H9 (cell line): ENCODE measurements around the gene F7. TPM values are rescaled to one million over a fixed set of nuclear protein-coding genes. Genes with fewer than 3 reads are reported as not detected.

Experiments
- DNase-seq: peaks from one replicate; pipeline ENCODE4 v3.0.0-alpha.2; 2017
- H2AFZ ChIP-seq: one replicate; pipeline ENCODE4 v1.6.1; 2013; ENCODE audit warnings: mild to moderate bottlenecking, low read length, control low read depth, moderate library complexity
- H2AK5ac ChIP-seq: 2 replicates; pipeline ENCODE4 v1.6.1; 2013; ENCODE audit warnings: low read length, control low read depth, mixed read lengths; ENCODE audit not compliant: insufficient read length
- H2BK120ac ChIP-seq: one replicate; pipeline ENCODE4 v1.6.1; 2013; ENCODE audit warnings: low read depth, mild to moderate bottlenecking, low read length, control low read depth, inconsistent platforms; ENCODE audit not compliant: poor library complexity, severe bottlenecking
- H2BK12ac ChIP-seq: 2 replicates; pipeline ENCODE4 v1.6.1; 2013; ENCODE audit warnings: low read length, control low read depth, mixed read lengths, low read depth; ENCODE audit not compliant: insufficient read length
- H2BK15ac ChIP-seq: 2 replicates; pipeline ENCODE4 v1.6.1; 2013; ENCODE audit warnings: low read depth, low read length, control low read depth
- H2BK20ac ChIP-seq: one replicate; pipeline ENCODE4 v1.6.1; 2013; ENCODE audit warnings: low read depth, mild to moderate bottlenecking, low read length, control low read depth, inconsistent platforms; ENCODE audit not compliant: poor library complexity, severe bottlenecking
- H2BK5ac ChIP-seq: 2 replicates; pipeline ENCODE4 v1.6.1; 2013; ENCODE audit warnings: low read length, control low read depth, mixed read lengths; ENCODE audit not compliant: insufficient read length
- H3K14ac ChIP-seq: 2 replicates; pipeline ENCODE4 v1.6.1; 2013; ENCODE audit warnings: low read length, control low read depth; ENCODE audit not compliant: insufficient read depth
- H3K18ac ChIP-seq: 2 replicates; pipeline ENCODE4 v1.6.1; 2013; ENCODE audit warnings: low read depth, mild to moderate bottlenecking, mixed read lengths, low read length, control low read depth; ENCODE audit not compliant: insufficient read length
- H3K23ac ChIP-seq: 2 replicates; pipeline ENCODE4 v1.6.1; 2013; ENCODE audit warnings: low read length, control low read depth, mixed read lengths, low read depth; ENCODE audit not compliant: insufficient read length
- H3K23me2 ChIP-seq: 2 replicates; pipeline ENCODE4 v1.6.1; 2013; ENCODE audit warnings: low read depth, mild to moderate bottlenecking, mixed read lengths, low read length, control low read depth; ENCODE audit not compliant: insufficient read length, poor library complexity, severe bottlenecking
- H3K27ac ChIP-seq: 2 replicates; pipeline ENCODE4 v1.5.1; 2013; ENCODE audit warnings: low read length, control low read depth, mixed read lengths, low read depth; ENCODE audit not compliant: insufficient read length
- H3K27me3 ChIP-seq: 2 replicates; pipeline ENCODE4 v1.6.1; 2013; ENCODE audit warnings: low read length, control low read depth, inconsistent platforms; ENCODE audit not compliant: insufficient read depth
- H3K4ac ChIP-seq: 2 replicates; pipeline ENCODE4 v1.6.1; 2013; ENCODE audit warnings: low read depth, mild to moderate bottlenecking, control low read depth, inconsistent platforms, low read length, moderate library complexity
- H3K4me1 ChIP-seq: 2 replicates; pipeline ENCODE4 v1.6.1; 2013; ENCODE audit warnings: low read length, control low read depth, inconsistent platforms; ENCODE audit not compliant: insufficient read depth
- H3K4me2 ChIP-seq: 2 replicates; pipeline ENCODE4 v1.6.1; 2013; ENCODE audit warnings: low read length, control low read depth, mixed read lengths; ENCODE audit not compliant: insufficient read length, insufficient read depth
- H3K56ac ChIP-seq: 2 replicates; pipeline ENCODE4 v1.6.1; 2013; ENCODE audit warnings: low read depth, mild to moderate bottlenecking, mixed read lengths, low read length, control low read depth; ENCODE audit not compliant: insufficient read length
- H3K79me1 ChIP-seq: 2 replicates; pipeline ENCODE4 v1.6.1; 2013; ENCODE audit warnings: low read depth, mild to moderate bottlenecking, moderate library complexity, low read length, control low read depth, inconsistent platforms; ENCODE audit not compliant: insufficient read depth, poor library complexity, severe bottlenecking
- H3K79me2 ChIP-seq: 2 replicates; pipeline ENCODE4 v1.6.1; 2013; ENCODE audit warnings: low read length, control low read depth, inconsistent platforms; ENCODE audit not compliant: insufficient read depth
- H3K9ac ChIP-seq: 2 replicates; pipeline ENCODE4 v1.6.1; 2013; ENCODE audit warnings: low read length, control low read depth, mixed read lengths; ENCODE audit not compliant: insufficient read length; ENCODE audit errors: extremely low read depth
- H3K9me3 ChIP-seq: one replicate; pipeline ENCODE4 v1.6.1; 2013; ENCODE audit warnings: low read depth, low read length, inconsistent platforms; ENCODE audit not compliant: control insufficient read depth
- H3T11ph ChIP-seq: one replicate; pipeline ENCODE4 v1.6.1; 2013; ENCODE audit warnings: mild to moderate bottlenecking, low read length, control low read depth, inconsistent platforms
- H4K20me1 ChIP-seq: one replicate; pipeline ENCODE4 v1.6.1; 2013; ENCODE audit not compliant: control insufficient read depth, insufficient read length, insufficient read depth
- H4K5ac ChIP-seq: 2 replicates; pipeline ENCODE4 v1.6.1; 2013; ENCODE audit warnings: low read depth, mild to moderate bottlenecking, mixed read lengths, low read length, control low read depth; ENCODE audit not compliant: insufficient read length
- H4K8ac ChIP-seq: replicated peaks from 2 replicates; pipeline ENCODE4 v1.6.1; 2013; ENCODE audit warnings: low read length, control low read depth, mixed read lengths, low read depth; ENCODE audit not compliant: insufficient read length
- H4K91ac ChIP-seq: 2 replicates; pipeline ENCODE4 v1.6.1; 2013; ENCODE audit warnings: low read depth, mild to moderate bottlenecking, moderate library complexity, mixed read lengths, low read length, control low read depth; ENCODE audit not compliant: insufficient read length
- H3K27ac Mint-ChIP-seq, 3 experiments: 2 replicates in 2 of 3; 3 replicates in 1 of 3; pipeline ENCODE4 v1.8.0; 2020 to 2021; ENCODE audit warnings: mixed read lengths in 3 of 3, mild to moderate bottlenecking in 1 of 3, moderate library complexity in 1 of 3
- H3K27me3 Mint-ChIP-seq: 2 replicates; pipeline ENCODE4 v1.8.0; 2021; ENCODE audit warnings: low read depth, mild to moderate bottlenecking, moderate library complexity, mixed read lengths
- H3K36me3 Mint-ChIP-seq, 3 experiments: 2 replicates in 2 of 3; 3 replicates in 1 of 3; pipeline ENCODE4 v1.8.0; 2020 to 2021; ENCODE audit warnings: low read depth in 3 of 3, mixed read lengths in 3 of 3; ENCODE audit not compliant: insufficient read depth in 1 of 3
- H3K4me1 Mint-ChIP-seq, 2 experiments: 2 replicates each; pipeline ENCODE4 v1.8.0; 2020; ENCODE audit warnings: mixed read lengths in 2 of 2
- H3K4me3 Mint-ChIP-seq, 2 experiments: 2 replicates in 1 of 2; 3 replicates in 1 of 2; pipeline ENCODE4 v1.8.0; 2020 to 2021; ENCODE audit warnings: mild to moderate bottlenecking in 2 of 2, mixed read lengths in 2 of 2, moderate library complexity in 1 of 2
- H3K9me3 Mint-ChIP-seq, 2 experiments: 2 replicates in 1 of 2; 3 replicates in 1 of 2; pipeline ENCODE4 v1.8.0; 2020; ENCODE audit warnings: mild to moderate bottlenecking in 2 of 2, mixed read lengths in 2 of 2, moderate library complexity in 1 of 2
- WGBS: extraction: QIAGEN DNeasy Blood & Tissue Kit; methylation state at CpG from one replicate; pipeline ENCODE4 v1.1.7; 2013; ENCODE audit warnings: missing lambda C conversion rate, low lambda C conversion rate, mixed read lengths; ENCODE audit not compliant: insufficient read length; ENCODE audit errors: extremely low coverage; 5-methylcytosine and 5-hydroxymethylcytosine counted together
- total RNA-seq: library from RNA; stranded (reverse); gene quantifications from 2 replicates; pipeline ENCODE4 v1.2.1, GENCODE V29; 2021
- TF ChIP-seq, protein P1 (sequence below): fragments of 200-600 bp; sonication (generic); conservative IDR thresholded peaks from 3 replicates; pipeline ENCODE4 v1.8.0; 2021; ENCODE audit warnings: antibody characterized with exemption, mild to moderate bottlenecking

The F7 gene
- total RNA-seq, 1 experiment from 2014 or later: 0.81 TPM

DNA sequence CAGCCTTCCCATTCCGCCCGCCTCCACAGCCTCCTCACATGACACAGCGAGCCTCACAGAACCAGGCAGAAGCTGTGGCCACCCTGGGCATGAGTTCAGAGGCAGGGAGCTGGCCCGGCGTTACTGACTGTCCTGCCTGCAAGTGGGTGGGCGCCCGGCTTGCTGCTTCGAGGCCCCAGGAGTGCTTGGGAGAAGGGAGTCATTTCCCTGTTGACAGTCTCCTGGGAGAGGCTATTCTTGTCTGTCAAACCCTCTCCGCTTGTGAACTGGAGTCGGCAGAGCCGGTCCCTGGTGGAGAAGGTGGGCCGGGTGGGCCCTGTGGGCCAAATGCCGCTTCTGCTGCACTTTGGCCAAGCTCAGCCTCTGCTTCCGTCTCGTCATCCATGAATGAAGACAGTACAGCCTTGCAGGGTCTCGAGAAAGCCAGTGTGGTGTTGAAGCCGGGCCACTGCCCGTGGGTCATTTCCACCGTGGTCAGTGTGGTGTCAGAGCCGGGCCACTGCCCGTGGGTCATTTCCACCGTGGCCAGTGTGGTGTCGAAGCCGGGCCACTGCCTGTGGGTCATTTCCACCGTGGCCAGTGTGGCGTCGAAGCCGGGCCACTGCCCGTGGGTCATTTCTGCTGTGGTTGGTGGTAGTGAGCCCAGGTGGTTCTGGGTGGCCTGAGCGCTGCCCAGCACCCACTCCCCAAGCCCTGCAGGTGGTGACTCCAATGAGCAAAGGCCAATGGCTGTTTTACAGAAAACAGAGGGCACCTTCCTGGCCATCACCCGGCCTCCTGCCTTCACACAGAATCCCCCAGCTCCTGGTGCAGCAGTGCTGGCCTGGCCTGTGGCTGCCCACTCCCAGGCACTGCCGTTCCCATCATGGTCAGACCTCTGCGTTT, 13.5 kb upstream of the F7 start:
- Histone ChIP-seq H4K20me1 (peaks cover 2% of the 10 kb centered on the region), H3T11ph (no peak overlapping the region), H3K79me2 (no peaks in the 10 kb centered on the region), H3K4me1 (no peaks in the 10 kb centered on the region; the same call in 1 of the 2 replicates), H2BK15ac (no peak overlapping the region), H3K18ac (no peak overlapping the region), H2AFZ (no peak overlapping the region), H2BK12ac (no peak overlapping the region), H3K9me3 (no peaks in the 10 kb centered on the region), H3K27me3 (no peaks in the 10 kb centered on the region), H2BK5ac (no peak overlapping the region), H4K8ac (no peak overlapping the region), H3K23ac (no peak overlapping the region), H4K91ac (no peak overlapping the region), H3K27ac (no peak overlapping the region), H3K79me1 (no peaks in the 10 kb centered on the region), H3K23me2 (no peaks in the 10 kb centered on the region), H3K4ac (no peak overlapping the region), H2BK120ac (no peak overlapping the region), H2BK20ac (no peak overlapping the region), H3K4me2 (no peak overlapping the region), H4K5ac (no peak overlapping the region), H3K14ac (no peak overlapping the region), H3K9ac (no peak overlapping the region), H2AK5ac (no peak overlapping the region), H3K56ac (no peak overlapping the region)
- Mint-ChIP-seq H3K27ac (no peak overlapping the region), H3K27me3 (peaks cover 1% of the 10 kb centered on the region; the same call in 1 of the 2 replicates), H3K4me1 (peaks cover 18 to 24% of the 10 kb centered on the region in 2 experiments), H3K36me3 (peaks cover 0 to 9% (median 4%) of the 10 kb centered on the region in 3 experiments; a peak in 5 of 7 replicates), H3K4me3 (no peak overlapping the region), H3K9me3 (no peaks in the 10 kb centered on the region)
- TF ChIP-seq, protein P1, sequence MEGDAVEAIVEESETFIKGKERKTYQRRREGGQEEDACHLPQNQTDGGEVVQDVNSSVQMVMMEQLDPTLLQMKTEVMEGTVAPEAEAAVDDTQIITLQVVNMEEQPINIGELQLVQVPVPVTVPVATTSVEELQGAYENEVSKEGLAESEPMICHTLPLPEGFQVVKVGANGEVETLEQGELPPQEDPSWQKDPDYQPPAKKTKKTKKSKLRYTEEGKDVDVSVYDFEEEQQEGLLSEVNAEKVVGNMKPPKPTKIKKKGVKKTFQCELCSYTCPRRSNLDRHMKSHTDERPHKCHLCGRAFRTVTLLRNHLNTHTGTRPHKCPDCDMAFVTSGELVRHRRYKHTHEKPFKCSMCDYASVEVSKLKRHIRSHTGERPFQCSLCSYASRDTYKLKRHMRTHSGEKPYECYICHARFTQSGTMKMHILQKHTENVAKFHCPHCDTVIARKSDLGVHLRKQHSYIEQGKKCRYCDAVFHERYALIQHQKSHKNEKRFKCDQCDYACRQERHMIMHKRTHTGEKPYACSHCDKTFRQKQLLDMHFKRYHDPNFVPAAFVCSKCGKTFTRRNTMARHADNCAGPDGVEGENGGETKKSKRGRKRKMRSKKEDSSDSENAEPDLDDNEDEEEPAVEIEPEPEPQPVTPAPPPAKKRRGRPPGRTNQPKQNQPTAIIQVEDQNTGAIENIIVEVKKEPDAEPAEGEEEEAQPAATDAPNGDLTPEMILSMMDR: no peak
- no peak for DNase-seq
- WGBS: no CpG with 5 or more reads among the region's 33 CpGs
